Mesenchymal stem cell (in vitro differentiated cells and primary cell): Measurements from ENCODE around the gene KPNB1.

ENCODE experiments used
- DNase-seq: peaks from one replicate; pipeline ENCODE4 v3.0.0-alpha.2; 2013
- H2AFZ ChIP-seq: one replicate; pipeline ENCODE4 v1.6.1; 2013; ENCODE audit warnings: low read depth, mild to moderate bottlenecking, control low read depth, inconsistent platforms, low read length, moderate library complexity
- H2AK5ac ChIP-seq: 2 replicates; pipeline ENCODE4 v1.6.1; 2013; ENCODE audit warnings: low read length, moderate library complexity, mild to moderate bottlenecking, inconsistent platforms; ENCODE audit not compliant: severe bottlenecking
- H2BK120ac ChIP-seq: one replicate; pipeline ENCODE4 v1.6.1; 2013; ENCODE audit warnings: low read depth, mild to moderate bottlenecking, inconsistent platforms, low read length, moderate library complexity
- H2BK12ac ChIP-seq, 2 experiments: one replicate each; pipeline ENCODE4 v1.6.1; 2013; ENCODE audit warnings: inconsistent platforms in 2 of 2, low read length in 2 of 2, mild to moderate bottlenecking in 2 of 2, moderate library complexity in 2 of 2, control low read depth in 1 of 2
- H2BK15ac ChIP-seq: one replicate; pipeline ENCODE4 v1.6.1; 2013; ENCODE audit warnings: mild to moderate bottlenecking, low read depth, inconsistent platforms; ENCODE audit not compliant: poor library complexity, severe bottlenecking
- H2BK5ac ChIP-seq: 2 replicates; pipeline ENCODE4 v1.6.1; 2013; ENCODE audit warnings: low read depth, mild to moderate bottlenecking, low read length, control low read depth, inconsistent platforms; ENCODE audit not compliant: poor library complexity, severe bottlenecking
- H3K14ac ChIP-seq, 2 experiments: one replicate each; pipeline ENCODE4 v1.6.1; 2013; ENCODE audit warnings: inconsistent platforms in 2 of 2, low read length in 2 of 2, control low read depth in 1 of 2, mild to moderate bottlenecking in 1 of 2, moderate library complexity in 1 of 2
- H3K18ac ChIP-seq, 2 experiments: one replicate each; pipeline ENCODE4 v1.6.1; 2013; ENCODE audit warnings: inconsistent platforms in 2 of 2, low read length in 2 of 2, control low read depth in 1 of 2, low read depth in 1 of 2, mild to moderate bottlenecking in 1 of 2
- H3K23ac ChIP-seq, 2 experiments: one replicate each; pipeline ENCODE4 v1.6.1; 2013; ENCODE audit warnings: inconsistent platforms in 2 of 2, low read length in 2 of 2, mild to moderate bottlenecking in 2 of 2, moderate library complexity in 2 of 2, control low read depth in 1 of 2
- H3K27ac ChIP-seq: 2 replicates; pipeline ENCODE4 v1.5.1; 2013; ENCODE audit warnings: mild to moderate bottlenecking, moderate library complexity, low read length, control low read depth, inconsistent platforms; ENCODE audit not compliant: poor library complexity, severe bottlenecking
- H3K27me3 ChIP-seq, 2 experiments: 2 replicates each; pipeline versions ENCODE4 v1.6.1 to v1.7.0; 2013; ENCODE audit warnings: low read length in 2 of 2, mild to moderate bottlenecking in 2 of 2, moderate library complexity in 2 of 2, control low read depth in 1 of 2, inconsistent platforms in 1 of 2; ENCODE audit not compliant: control insufficient read depth in 1 of 2, insufficient read depth in 1 of 2
- H3K36me3 ChIP-seq, 2 experiments: 2 replicates each; pipeline versions ENCODE4 v1.6.1 to v1.7.0; 2013; ENCODE audit warnings: low read length in 2 of 2, control low read depth in 1 of 2, inconsistent platforms in 1 of 2, low read depth in 1 of 2, mild to moderate bottlenecking in 1 of 2; ENCODE audit not compliant: insufficient read depth in 2 of 2, control insufficient read depth in 1 of 2
- H3K4ac ChIP-seq, 2 experiments: one replicate each; pipeline ENCODE4 v1.6.1; 2013; ENCODE audit warnings: inconsistent platforms in 2 of 2, low read length in 2 of 2, mild to moderate bottlenecking in 2 of 2, moderate library complexity in 2 of 2, control low read depth in 1 of 2, low read depth in 1 of 2
- H3K4me1 ChIP-seq: 2 replicates; pipeline ENCODE4 v1.6.1; 2013; ENCODE audit warnings: low read depth, low read length, control low read depth; ENCODE audit not compliant: control insufficient read depth, insufficient read depth
- H3K4me2 ChIP-seq: 2 replicates; pipeline ENCODE4 v1.6.1; 2013; ENCODE audit warnings: low read length, mild to moderate bottlenecking, inconsistent platforms; ENCODE audit not compliant: poor library complexity, severe bottlenecking
- H3K4me3 ChIP-seq, 2 experiments: 2 replicates each; pipeline versions ENCODE4 v1.5.1 to v1.7.0; 2013; ENCODE audit warnings: low read length in 2 of 2, mild to moderate bottlenecking in 2 of 2, control low read depth in 1 of 2, low read depth in 1 of 2; ENCODE audit not compliant: insufficient read depth in 1 of 2
- H3K79me1 ChIP-seq: replicated peaks from 2 replicates; pipeline ENCODE4 v1.6.1; 2013; ENCODE audit warnings: mild to moderate bottlenecking, control low read depth, low read length, inconsistent platforms; ENCODE audit not compliant: poor library complexity, severe bottlenecking
- H3K9ac ChIP-seq: 2 replicates; pipeline ENCODE4 v1.7.0; 2013; ENCODE audit warnings: mild to moderate bottlenecking, low read length, moderate library complexity
- H3K9me3 ChIP-seq: 2 replicates; pipeline ENCODE4 v1.7.0; 2013; ENCODE audit warnings: mild to moderate bottlenecking, low read length; ENCODE audit not compliant: control insufficient read depth
- H4K8ac ChIP-seq: one replicate; pipeline ENCODE4 v1.6.1; 2013; ENCODE audit warnings: inconsistent platforms, mild to moderate bottlenecking, low read length, moderate library complexity
- H4K91ac ChIP-seq: one replicate; pipeline ENCODE4 v1.6.1; 2013; ENCODE audit warnings: mild to moderate bottlenecking, low read length, inconsistent platforms
- WGBS: methylation state at CpG from one replicate; pipeline ENCODE4 v1.1.7; 2013; ENCODE audit warnings: mixed read lengths; 5-methylcytosine and 5-hydroxymethylcytosine counted together

Gene KPNB1

DNA sequence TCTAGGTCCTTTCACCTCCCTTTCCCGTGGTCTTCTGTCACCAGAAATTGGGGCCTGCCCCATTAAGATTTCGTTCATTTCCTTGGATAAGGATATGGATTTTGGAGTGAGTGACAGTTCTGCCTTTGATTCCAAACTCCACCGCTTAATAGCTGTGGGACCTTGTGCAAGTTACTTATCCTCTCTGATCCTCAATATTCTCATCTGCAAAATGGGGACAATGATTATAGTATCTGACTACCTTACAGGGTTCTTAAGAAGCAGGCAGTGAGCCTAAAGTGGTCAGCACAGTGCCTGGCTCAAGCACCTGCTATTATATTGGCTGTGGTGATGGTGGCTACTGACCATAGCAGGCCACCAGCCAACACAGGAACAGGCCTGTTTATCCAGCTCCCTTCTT lies 59.9 kb downstream of the KPNB1 start:
- no peak overlapping the region for H4K8ac ChIP-seq
- H2AFZ ChIP-seq, result no peak overlapping the region
- no peaks in the 10 kb centered on the region for H3K79me1 ChIP-seq
- no peak overlapping the region for H3K4ac ChIP-seq
- H3K4me1 ChIP-seq, result peaks cover 9% of the 10 kb centered on the region
- H3K27me3 ChIP-seq, result peaks cover 25 to 31% of the 10 kb centered on the region in 2 experiments
- H3K4me2 ChIP-seq, result no peak overlapping the region
- H3K27ac ChIP-seq, result no peak overlapping the region
- H3K23ac ChIP-seq, result no peak overlapping the region
- no peak overlapping the region for H2BK120ac ChIP-seq
- H3K18ac ChIP-seq, result no peak overlapping the region
- H3K9ac ChIP-seq, result no peak overlapping the region
- DNase-seq, result no peak
- H2BK5ac ChIP-seq, result no peak overlapping the region
- H3K4me3 ChIP-seq, result no peak overlapping the region
- peaks cover 40 to 50% of the 10 kb centered on the region in 2 experiments for H3K36me3 ChIP-seq
- WGBS, result 86% methylated on average over 3 of the region's 3 CpGs
- no peak overlapping the region for H4K91ac ChIP-seq
- H2AK5ac ChIP-seq, result no peak overlapping the region
- no peak overlapping the region for H2BK12ac ChIP-seq
- no peak overlapping the region for H3K14ac ChIP-seq
- no peak overlapping the region for H2BK15ac ChIP-seq
- no peaks in the 10 kb centered on the region for H3K9me3 ChIP-seq

- H3K14ac ChIP-seq, result no peak overlapping the region
- H3K36me3 ChIP-seq, result peaks cover 22 to 36% of the 10 kb centered on the region in 2 experiments
- no peak overlapping the region for H3K4ac ChIP-seq
- H2BK5ac ChIP-seq, result no peak overlapping the region
- no peak overlapping the region for H4K8ac ChIP-seq
- DNase-seq, result no peak
- no peak overlapping the region for H2BK12ac ChIP-seq
- H3K18ac ChIP-seq, result no peak overlapping the region
- no peaks in the 10 kb centered on the region for H3K79me1 ChIP-seq
- H3K27me3 ChIP-seq, result peaks cover 43 to 49% of the 10 kb centered on the region in 2 experiments
- no peak overlapping the region for H3K23ac ChIP-seq
- no peak overlapping the region for H2BK120ac ChIP-seq
- H3K4me2 ChIP-seq, result no peak overlapping the region
- no peaks in the 10 kb centered on the region for H3K9me3 ChIP-seq
- H3K4me1 ChIP-seq, result peaks cover 2% of the 10 kb centered on the region
- no peak overlapping the region for H3K9ac ChIP-seq
- H3K27ac ChIP-seq, result no peak overlapping the region
- H2BK15ac ChIP-seq, result no peak overlapping the region
- no peak overlapping the region for H4K91ac ChIP-seq
- H2AFZ ChIP-seq, result no peak overlapping the region
- WGBS, result 93% methylated on average over 15 of the region's 15 CpGs
- H3K4me3 ChIP-seq, result no peak overlapping the region
- no peak overlapping the region for H2AK5ac ChIP-seq
Observed at GRCh38 chr17:47711366-47712099, 61.8 kb downstream of the KPNB1 start.

DNA sequence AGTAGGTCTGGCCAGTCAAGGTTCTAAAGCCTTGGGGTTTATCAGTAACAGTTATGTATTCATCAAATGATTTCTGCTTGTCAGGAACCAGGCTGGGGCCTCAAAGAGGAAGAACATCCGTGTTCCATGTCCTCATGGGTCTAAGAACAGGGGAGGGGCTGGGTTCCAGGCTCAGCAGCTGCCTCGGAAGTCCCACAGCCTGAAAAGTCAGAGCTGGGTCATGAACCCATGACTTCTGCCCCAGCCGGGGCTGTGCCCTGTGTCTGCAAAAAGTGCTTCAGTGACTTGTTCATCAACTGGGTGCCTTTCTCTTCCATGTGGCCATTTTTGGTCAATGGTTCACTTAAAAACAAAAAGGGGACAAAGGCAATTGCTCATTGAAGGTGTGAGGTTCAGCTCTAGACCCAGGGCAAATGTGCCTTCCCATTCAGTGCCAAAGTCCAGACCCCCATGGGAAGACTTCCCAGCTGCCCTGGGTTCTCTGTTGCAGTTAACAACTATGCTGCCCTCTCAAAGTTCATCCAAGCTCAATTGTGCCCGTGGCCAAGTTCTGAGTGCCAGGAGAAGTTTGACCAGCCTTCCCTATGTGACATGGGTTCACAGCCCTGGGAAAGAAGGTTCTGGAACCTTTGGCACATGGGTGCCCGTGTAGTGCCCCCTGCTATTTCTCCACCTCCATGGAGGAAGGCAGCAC lies 62.8 kb downstream of the KPNB1 start:
- H3K27ac ChIP-seq, result no peak overlapping the region
- H3K14ac ChIP-seq, result no peak overlapping the region
- H3K4me2 ChIP-seq, result no peak overlapping the region
- H3K4me3 ChIP-seq, result no peak overlapping the region
- H3K23ac ChIP-seq, result no peak overlapping the region
- no peak overlapping the region for H2AFZ ChIP-seq
- H3K27me3 ChIP-seq, result peaks cover 45 to 58% of the 10 kb centered on the region in 2 experiments
- H4K91ac ChIP-seq, result no peak overlapping the region
- H3K9ac ChIP-seq, result no peak overlapping the region
- no peak overlapping the region for H2BK120ac ChIP-seq
- no peak overlapping the region for H2AK5ac ChIP-seq
- H3K4ac ChIP-seq, result no peak overlapping the region
- H4K8ac ChIP-seq, result no peak overlapping the region
- no peak overlapping the region for H2BK5ac ChIP-seq
- no peak for DNase-seq
- peaks cover 22 to 36% of the 10 kb centered on the region in 2 experiments for H3K36me3 ChIP-seq
- no peaks in the 10 kb centered on the region for H3K9me3 ChIP-seq
- H2BK12ac ChIP-seq, result no peak overlapping the region
- H3K18ac ChIP-seq, result no peak overlapping the region
- WGBS, result 89% methylated on average over 5 of the region's 5 CpGs
- no peaks in the 10 kb centered on the region for H3K79me1 ChIP-seq
- peaks cover 4% of the 10 kb centered on the region for H3K4me1 ChIP-seq
- no peak overlapping the region for H2BK15ac ChIP-seq

- no peak overlapping the region for H2BK5ac ChIP-seq
- peaks cover 17% of the 10 kb centered on the region for H3K4me1 ChIP-seq
- H4K8ac ChIP-seq, result no peak overlapping the region
- no peak overlapping the region for H3K9ac ChIP-seq
- no peak overlapping the region for H3K23ac ChIP-seq
- no peaks in the 10 kb centered on the region for H3K9me3 ChIP-seq
- H2BK120ac ChIP-seq, result no peak overlapping the region
- no peak overlapping the region for H3K27ac ChIP-seq
- no peak overlapping the region for H3K4me2 ChIP-seq
- no peak overlapping the region for H3K4ac ChIP-seq
- no peak overlapping the region for H2BK15ac ChIP-seq
- H3K27me3 ChIP-seq, result peaks cover 45 to 75% of the 10 kb centered on the region in 2 experiments
- H3K18ac ChIP-seq, result no peak overlapping the region
- H2AK5ac ChIP-seq, result no peak overlapping the region
- H3K4me3 ChIP-seq, result no peak overlapping the region
- no peak overlapping the region for H2AFZ ChIP-seq
- no peak overlapping the region for H2BK12ac ChIP-seq
- H3K36me3 ChIP-seq, result peaks cover 22 to 26% of the 10 kb centered on the region in 2 experiments
- no peak overlapping the region for H4K91ac ChIP-seq
- no peak overlapping the region for H3K14ac ChIP-seq
- no peak for DNase-seq
- H3K79me1 ChIP-seq, result no peaks in the 10 kb centered on the region
- WGBS, result 55% methylated on average over 14 of the region's 15 CpGs
Observed at GRCh38 chr17:47713980-47714700, 64.4 kb downstream of the KPNB1 start.
